ENCODE data around the gene TCAF1. TPM values are rescaled to one million over a fixed set of nuclear protein-coding genes. Genes with fewer than 3 reads are reported as not detected.
"Not testable (repeated sequence)": the region's sequence is repeated elsewhere in the genome, so short reads cannot be mapped to it uniquely, and the experiment has no call there.

The TCAF1 gene
- total RNA-seq, 2 experiments from 2014 or later: 14.6 to 15.5 TPM

DNA sequence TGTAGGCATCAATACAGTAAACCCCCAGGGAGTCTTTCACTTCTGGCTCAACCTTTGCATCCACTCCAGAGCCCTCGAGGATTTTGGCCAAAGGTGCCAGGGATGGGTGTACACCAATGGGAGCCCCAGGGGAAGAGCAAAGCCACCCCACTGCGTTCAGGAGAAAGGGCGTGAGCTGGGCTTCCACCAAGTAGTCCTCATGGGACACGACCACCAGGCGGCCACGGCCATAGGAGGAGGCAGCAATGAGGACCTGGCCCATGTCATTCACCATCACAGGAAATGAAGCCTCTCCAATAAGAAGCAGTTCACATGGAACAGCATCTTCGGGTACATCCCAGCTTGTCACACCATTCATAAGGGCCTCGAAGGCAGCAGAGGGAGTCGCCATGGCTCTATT is 25.8 kb downstream of the TCAF1 start:
- POLR2A ChIA-PET: no interaction called here
- CTCF ChIA-PET: no interaction called here
- Mint-ChIP-seq H3K4me3 (no peak overlapping the region), H3K27ac (no peak overlapping the region), H3K36me3 (ENCODE audit: low read depth) (no peaks in the 10 kb centered on the region), H3K27me3 (peaks cover 6% of the 10 kb centered on the region), H3K4me1 (no peaks in the 10 kb centered on the region), H3K9me3 (no peaks in the 10 kb centered on the region)
- DNase-seq: no peak

DNA sequence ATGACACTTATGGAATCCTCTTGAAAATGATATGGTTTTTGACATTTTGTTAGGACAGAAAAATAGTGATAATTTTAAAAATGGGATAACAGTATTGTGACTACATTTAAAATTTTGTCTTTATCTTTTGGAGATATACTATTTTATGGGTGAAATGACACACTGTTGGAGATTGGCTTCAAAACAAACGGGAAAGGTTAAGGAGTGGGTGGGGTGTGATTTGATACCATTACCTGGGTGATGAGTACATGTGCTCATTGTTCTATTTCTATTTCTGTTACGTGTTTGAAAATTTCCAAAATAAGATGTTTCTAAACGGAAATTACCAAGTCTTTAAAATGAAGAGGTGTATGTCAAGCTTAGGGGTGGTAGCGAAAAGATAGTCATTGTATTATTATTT is 28.7 kb downstream of the TCAF1 start:
- POLR2A ChIA-PET; H3K9me3 Mint-ChIP-seq; H3K4me3 Mint-ChIP-seq; H3K36me3 Mint-ChIP-seq (ENCODE audit: low read depth); H3K27me3 Mint-ChIP-seq; H3K4me1 Mint-ChIP-seq; CTCF ChIA-PET; H3K27ac Mint-ChIP-seq; DNase-seq: not testable (repeated sequence)

- POLR2A ChIA-PET; H3K4me3 Mint-ChIP-seq; H3K36me3 Mint-ChIP-seq (ENCODE audit: low read depth); H3K27me3 Mint-ChIP-seq; CTCF ChIA-PET; DNase-seq; H3K9me3 Mint-ChIP-seq; H3K4me1 Mint-ChIP-seq; H3K27ac Mint-ChIP-seq: not testable (repeated sequence)
Measured at GRCh38 chr7:143871534-143871933, 30.4 kb downstream of the TCAF1 start.

DNA sequence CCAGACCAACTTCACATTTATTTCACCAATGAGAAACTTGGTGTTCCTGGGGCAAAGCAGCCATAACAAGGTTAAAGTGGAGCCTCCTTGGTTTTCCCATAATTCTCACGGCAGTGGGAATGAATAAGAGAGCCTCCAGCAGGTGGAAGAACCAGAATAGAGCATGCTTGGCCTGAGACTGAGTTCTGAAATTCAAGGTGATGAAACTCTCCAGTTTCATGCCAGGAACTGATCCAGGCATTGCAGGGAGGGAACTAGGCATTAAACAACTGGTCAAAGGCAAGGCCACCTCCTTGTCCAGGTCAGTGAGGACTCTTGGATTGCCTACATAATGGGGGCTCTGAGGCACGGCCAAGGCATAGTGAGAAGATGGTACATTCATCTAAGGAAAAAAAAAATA is 44.0 kb downstream of the TCAF1 start:
- H3K27ac Mint-ChIP-seq; POLR2A ChIA-PET; H3K4me3 Mint-ChIP-seq; H3K36me3 Mint-ChIP-seq (ENCODE audit: low read depth); CTCF ChIA-PET; DNase-seq; H3K4me1 Mint-ChIP-seq; H3K27me3 Mint-ChIP-seq; H3K9me3 Mint-ChIP-seq: not testable (repeated sequence)

DNA sequence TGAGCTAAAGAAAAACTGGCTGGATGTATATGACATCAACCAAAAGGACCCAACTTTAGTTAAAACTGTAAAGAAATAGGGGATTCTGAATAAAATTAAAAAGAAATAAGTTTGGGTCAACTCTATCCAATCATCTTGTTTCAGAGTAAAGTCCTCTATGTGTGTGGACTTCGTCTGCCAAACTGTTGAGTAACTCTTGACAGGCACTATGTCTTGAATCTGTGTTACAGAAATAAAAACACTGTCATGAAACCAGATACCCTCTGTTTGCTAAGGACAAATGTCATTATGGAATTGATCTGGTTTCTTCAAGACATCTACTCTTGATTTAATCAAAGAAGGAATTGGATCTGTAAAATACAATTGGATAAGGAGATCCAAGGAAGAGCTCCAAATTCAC is 46.5 kb downstream of the TCAF1 start:
- DNase-seq; POLR2A ChIA-PET; H3K4me3 Mint-ChIP-seq; H3K36me3 Mint-ChIP-seq (ENCODE audit: low read depth); H3K27ac Mint-ChIP-seq; H3K9me3 Mint-ChIP-seq; H3K4me1 Mint-ChIP-seq; CTCF ChIA-PET; H3K27me3 Mint-ChIP-seq: not testable (repeated sequence)

DNA sequence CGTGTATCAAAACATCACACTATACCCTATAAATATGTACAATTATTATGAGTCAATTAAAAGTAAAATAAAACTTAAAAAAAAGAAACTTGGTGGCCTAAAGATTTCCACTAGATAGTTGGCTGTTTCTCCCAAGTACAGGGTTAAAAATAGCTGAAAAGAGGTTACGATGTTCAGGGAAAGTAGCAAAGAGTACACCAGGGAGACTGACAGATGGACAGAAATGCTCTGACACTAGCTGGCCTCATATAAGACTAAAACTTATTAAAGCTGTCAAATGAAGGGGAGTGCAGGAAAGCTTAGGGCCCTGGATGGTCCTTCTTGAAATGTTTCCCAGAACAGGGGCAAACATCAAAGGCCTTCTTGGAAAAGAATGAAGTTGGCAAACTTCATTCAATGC is 51.3 kb downstream of the TCAF1 start:
- Mint-ChIP-seq H3K27ac (no peak overlapping the region), H3K4me1 (no peaks in the 10 kb centered on the region), H3K36me3 (ENCODE audit: low read depth) (no peaks in the 10 kb centered on the region), H3K27me3 (no peaks in the 10 kb centered on the region), H3K4me3 (no peak overlapping the region), H3K9me3 (no peaks in the 10 kb centered on the region)
- CTCF ChIA-PET: no interaction called here
- DNase-seq: no peak
- POLR2A ChIA-PET: no interaction called here

GRCh38 chr7:143849785-143850479 is 52.0 kb downstream of the TCAF1 start:
- no peaks in the 10 kb centered on the region for H3K27me3 Mint-ChIP-seq
- CTCF ChIA-PET: no interaction called here
- H3K4me1 Mint-ChIP-seq: no peaks in the 10 kb centered on the region
- H3K36me3 Mint-ChIP-seq (ENCODE audit: low read depth): peaks cover 4% of the 10 kb centered on the region
- DNase-seq: no peak
- POLR2A ChIA-PET: no interaction called here
- H3K27ac Mint-ChIP-seq: no peak overlapping the region
- no peaks in the 10 kb centered on the region for H3K9me3 Mint-ChIP-seq
- no peak overlapping the region for H3K4me3 Mint-ChIP-seq

DNA sequence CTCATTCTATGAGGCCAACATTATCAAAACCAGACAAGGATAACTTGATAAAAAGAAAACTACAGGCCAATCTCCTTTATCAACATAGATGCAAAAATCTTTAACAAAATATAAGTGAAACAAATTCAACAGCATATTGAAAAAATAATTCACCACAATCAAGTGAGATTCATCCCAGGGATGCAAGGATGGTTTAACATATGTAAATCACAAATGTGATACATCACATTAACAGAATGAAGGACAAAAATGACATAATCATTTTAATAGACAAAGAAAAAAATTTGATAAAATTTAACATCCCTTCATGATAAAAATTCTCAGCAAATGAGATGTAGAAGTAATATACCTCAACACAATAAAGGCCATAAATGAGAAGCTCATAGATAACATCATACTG is 53.8 kb downstream of the TCAF1 start:
- Mint-ChIP-seq H3K27me3 (no peaks in the 10 kb centered on the region), H3K4me3 (no peak overlapping the region), H3K9me3 (no peaks in the 10 kb centered on the region), H3K27ac (no peak overlapping the region), H3K4me1 (no peaks in the 10 kb centered on the region), H3K36me3 (ENCODE audit: low read depth) (peaks cover 4% of the 10 kb centered on the region)
- no peak for DNase-seq
- POLR2A ChIA-PET: no interaction called here
- CTCF ChIA-PET: no interaction called here

DNA sequence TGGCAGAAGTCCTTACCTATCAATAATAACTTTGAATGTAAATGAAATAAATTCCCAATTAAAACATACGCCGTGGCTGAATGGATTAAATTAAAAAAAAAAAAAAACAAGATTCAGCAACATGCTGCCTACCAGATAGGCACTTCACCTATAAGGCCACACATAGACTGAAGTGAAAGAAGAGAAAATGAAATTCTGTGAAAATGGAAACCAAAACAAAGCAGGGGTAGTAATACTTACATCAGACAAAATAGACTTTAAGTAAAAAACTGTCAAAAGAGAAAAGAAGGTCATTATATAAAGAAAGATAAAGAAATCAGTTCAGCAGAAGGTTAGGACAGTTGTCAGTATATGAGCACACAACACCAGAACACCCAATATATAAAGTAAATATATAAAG is 55.3 kb downstream of the TCAF1 start:
- peaks cover 4% of the 10 kb centered on the region for H3K36me3 Mint-ChIP-seq (ENCODE audit: low read depth)
- no peak for DNase-seq
- ChIA-PET CTCF (no interaction called here), POLR2A (no interaction called here)
- H3K4me3 Mint-ChIP-seq: no peak overlapping the region
- no peaks in the 10 kb centered on the region for H3K4me1 Mint-ChIP-seq
- no peaks in the 10 kb centered on the region for H3K9me3 Mint-ChIP-seq
- H3K27ac Mint-ChIP-seq: no peak overlapping the region
- H3K27me3 Mint-ChIP-seq: no peaks in the 10 kb centered on the region

DNA sequence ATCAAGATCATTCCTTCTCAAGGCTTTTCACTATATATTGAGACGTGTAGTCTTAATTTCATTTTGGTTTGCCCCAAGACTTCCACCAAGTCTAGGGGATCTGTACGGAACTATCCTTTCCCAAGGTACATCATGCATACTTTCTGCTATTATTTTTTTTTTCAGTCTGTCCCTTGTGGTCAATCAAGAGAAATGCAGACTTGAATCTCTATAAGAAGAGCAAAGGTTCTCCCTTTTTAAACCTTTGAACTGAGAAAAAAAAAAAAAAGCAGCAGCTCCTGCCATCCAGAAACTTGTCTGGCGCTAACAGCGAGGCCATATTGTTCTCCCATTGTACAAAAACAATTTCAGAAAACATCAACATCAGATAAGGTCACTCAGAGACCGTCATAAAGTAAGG is 60.3 kb downstream of the TCAF1 start:
- H3K4me1 Mint-ChIP-seq; H3K9me3 Mint-ChIP-seq; DNase-seq; H3K36me3 Mint-ChIP-seq (ENCODE audit: low read depth); CTCF ChIA-PET; H3K27me3 Mint-ChIP-seq; H3K27ac Mint-ChIP-seq; H3K4me3 Mint-ChIP-seq; POLR2A ChIA-PET: not testable (repeated sequence)

- POLR2A ChIA-PET; H3K4me3 Mint-ChIP-seq; H3K9me3 Mint-ChIP-seq; H3K27ac Mint-ChIP-seq; H3K27me3 Mint-ChIP-seq; DNase-seq; H3K36me3 Mint-ChIP-seq (ENCODE audit: low read depth); CTCF ChIA-PET; H3K4me1 Mint-ChIP-seq: not testable (repeated sequence)
Measured at GRCh38 chr7:143840062-143840461, 61.9 kb downstream of the TCAF1 start.

DNA sequence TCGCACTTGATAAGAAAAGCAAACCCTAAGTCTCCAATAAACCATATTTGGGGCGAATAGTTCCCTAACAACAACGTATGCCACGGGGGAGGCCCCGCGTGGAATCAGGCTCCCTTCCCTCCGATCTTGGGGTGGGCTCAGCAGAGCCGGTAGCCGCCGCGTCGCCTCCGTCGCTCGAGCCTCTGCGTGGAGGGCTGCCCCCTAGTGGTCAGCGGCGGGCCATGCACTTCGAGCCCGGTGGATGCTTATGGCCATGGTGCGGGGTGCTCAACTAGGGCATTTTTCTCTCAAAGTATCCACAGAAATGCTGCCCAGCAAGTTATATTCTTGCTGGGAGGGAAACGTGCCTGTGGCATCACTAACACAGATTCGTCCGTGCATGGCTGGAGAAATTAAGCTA is 64.8 kb downstream of the TCAF1 start:
- H3K9me3 Mint-ChIP-seq; H3K4me3 Mint-ChIP-seq; POLR2A ChIA-PET; H3K27me3 Mint-ChIP-seq; H3K4me1 Mint-ChIP-seq; CTCF ChIA-PET; H3K27ac Mint-ChIP-seq; H3K36me3 Mint-ChIP-seq (ENCODE audit: low read depth): not testable (repeated sequence)
- DNase-seq: peak; percentile 94

GRCh38 chr7:143836622-143837021 is 65.4 kb downstream of the TCAF1 start:
- H3K36me3 Mint-ChIP-seq (ENCODE audit: low read depth); POLR2A ChIA-PET; H3K4me1 Mint-ChIP-seq; H3K27me3 Mint-ChIP-seq; CTCF ChIA-PET; H3K9me3 Mint-ChIP-seq: not testable (repeated sequence)
- peak overlapping the region; percentile 60 for H3K4me3 Mint-ChIP-seq
- peak overlapping the region; percentile 83 for H3K27ac Mint-ChIP-seq
- peak; percentile 73 for DNase-seq

DNA sequence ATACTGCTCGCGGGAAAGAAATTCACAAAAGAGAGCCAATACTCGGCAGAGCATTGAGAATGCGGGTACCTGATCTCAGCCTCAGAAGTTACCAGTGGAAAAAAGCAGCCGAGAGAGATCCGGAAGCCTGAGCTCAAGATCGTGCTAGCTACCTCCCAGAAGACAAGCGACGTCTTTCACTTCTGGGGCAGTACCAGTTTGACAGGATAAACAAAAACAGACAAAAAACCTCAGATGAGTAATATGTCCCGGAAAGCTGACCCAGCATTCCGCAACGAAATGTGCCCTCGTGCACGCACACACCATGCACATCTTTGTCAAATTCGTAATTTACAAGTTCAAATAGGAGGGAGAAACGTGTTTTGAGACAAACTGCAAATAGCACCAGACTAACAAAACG is 65.9 kb downstream of the TCAF1 start:
- H3K9me3 Mint-ChIP-seq; H3K27me3 Mint-ChIP-seq; H3K36me3 Mint-ChIP-seq (ENCODE audit: low read depth); CTCF ChIA-PET; DNase-seq; H3K27ac Mint-ChIP-seq; POLR2A ChIA-PET; H3K4me3 Mint-ChIP-seq; H3K4me1 Mint-ChIP-seq: not testable (repeated sequence)

- H3K4me1 Mint-ChIP-seq: not testable (repeated sequence)
Measured at GRCh38 chr7:143826578-143826977, 75.4 kb downstream of the TCAF1 start.

More at GRCh38 chr7:143826578-143826977, 75.4 kb downstream of the TCAF1 start:
- H3K27me3 Mint-ChIP-seq; CTCF ChIA-PET; POLR2A ChIA-PET; H3K27ac Mint-ChIP-seq; DNase-seq; H3K9me3 Mint-ChIP-seq; H3K4me3 Mint-ChIP-seq; H3K36me3 Mint-ChIP-seq (ENCODE audit: low read depth): not testable (repeated sequence)
